ENCODE measurements around the gene LAGE3.

DNA sequence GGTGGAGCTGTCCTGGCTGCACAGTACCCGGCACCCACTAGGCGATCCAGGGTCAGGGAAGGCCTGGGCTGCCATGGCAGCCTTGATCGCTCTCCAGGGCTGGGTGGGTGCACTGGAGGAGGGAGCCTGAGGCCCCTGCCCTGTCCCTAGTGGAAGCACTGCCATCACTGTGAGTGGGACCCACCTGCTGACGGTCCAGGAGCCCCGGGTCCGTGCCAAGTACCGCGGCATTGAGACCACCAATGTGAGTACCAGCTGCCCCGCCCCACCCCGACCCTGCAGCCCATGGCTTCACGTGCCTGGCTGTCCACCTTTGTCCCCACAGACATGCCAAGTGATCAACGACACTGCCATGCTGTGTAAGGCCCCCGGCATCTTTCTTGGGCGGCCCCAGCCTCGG lies 12.2 kb downstream of the LAGE3 start:
- TF ChIP-seq CTCF (IDR thresholded peaks at IDR 0.05) (no peak), POLR2A (IDR thresholded peaks at IDR 0.05) (no peak)
